Endothelial cell (in vitro differentiated cells): ENCODE data around the gene SPPL2B. TPM values are rescaled to one million over a fixed set of nuclear protein-coding genes. Genes with fewer than 3 reads are reported as not detected.
A peak's percentile ranks its signal among the peaks of the same experiment; 100 is the strongest.

Experiments
- DNase-seq: peaks from one replicate; pipeline ENCODE4 v3.0.0; 2021; ENCODE audit warnings: low spot score
- H3K27ac Mint-ChIP-seq: one replicate; pipeline ENCODE4 v1.8.0; 2021; ENCODE audit warnings: mixed read lengths, inconsistent platforms; ENCODE audit not compliant: unreplicated experiment
- H3K27me3 Mint-ChIP-seq: one replicate; pipeline ENCODE4 v1.8.0; 2021; ENCODE audit warnings: mild to moderate bottlenecking, moderate library complexity, mixed read lengths, inconsistent platforms; ENCODE audit not compliant: unreplicated experiment
- H3K36me3 Mint-ChIP-seq: one replicate; pipeline ENCODE4 v1.8.0; 2021; ENCODE audit warnings: mild to moderate bottlenecking, low read depth, mixed read lengths, inconsistent platforms; ENCODE audit not compliant: unreplicated experiment
- H3K4me1 Mint-ChIP-seq: one replicate; pipeline ENCODE4 v1.8.0; 2021; ENCODE audit warnings: mild to moderate bottlenecking, mixed read lengths, inconsistent platforms; ENCODE audit not compliant: unreplicated experiment
- H3K4me3 Mint-ChIP-seq: one replicate; pipeline ENCODE4 v1.8.0; 2021; ENCODE audit warnings: mild to moderate bottlenecking, mixed read lengths, inconsistent platforms; ENCODE audit not compliant: unreplicated experiment
- H3K9me3 Mint-ChIP-seq: one replicate; pipeline ENCODE4 v1.8.0; 2021; ENCODE audit warnings: mixed read lengths, inconsistent platforms; ENCODE audit not compliant: unreplicated experiment
- CTCF ChIP-seq: fragments of 200-600 bp; sonication (generic); IDR thresholded peaks from one replicate; pipeline ENCODE4 v1.5.0; 2021; ENCODE audit warnings: antibody characterized with exemption; ENCODE audit not compliant: unreplicated experiment
- total RNA-seq: library from RNA; stranded (reverse); fragmentation: NEBNext Ultra II Directional; extraction: Animal tissue kit (Norgen Biotek cat#: 25700); gene quantifications from one replicate; pipeline ENCODE4 v1.2.1, GENCODE V29; 2021; ENCODE audit not compliant: unreplicated experiment

The SPPL2B gene
- total RNA-seq, 1 donor from 2014 or later, result 75.2 TPM

- H3K4me1 Mint-ChIP-seq, result peaks cover 21% of the 10 kb centered on the region
- H3K9me3 Mint-ChIP-seq, result peaks cover 4% of the 10 kb centered on the region
- H3K27ac Mint-ChIP-seq, result peak overlapping the region; percentile 36
- no peak overlapping the region for H3K4me3 Mint-ChIP-seq
- peaks cover 9% of the 10 kb centered on the region for H3K36me3 Mint-ChIP-seq
- TF ChIP-seq CTCF, result no peak
- no peak for DNase-seq
- H3K27me3 Mint-ChIP-seq, result peaks cover 11% of the 10 kb centered on the region
These were observed 4.7 kb downstream of the SPPL2B start for GRCh38 chr19:2333027-2333806.

GRCh38 chr19:2333807-2334211, 5.3 kb downstream of the SPPL2B start:
- peaks cover 4% of the 10 kb centered on the region for H3K9me3 Mint-ChIP-seq
- H3K27me3 Mint-ChIP-seq, result peaks cover 9% of the 10 kb centered on the region
- peaks cover 9% of the 10 kb centered on the region for H3K36me3 Mint-ChIP-seq
- H3K27ac Mint-ChIP-seq, result peak overlapping the region; percentile 36
- no peak for DNase-seq
- no peak overlapping the region for H3K4me3 Mint-ChIP-seq
- TF ChIP-seq CTCF, result no peak
- H3K4me1 Mint-ChIP-seq, result peaks cover 21% of the 10 kb centered on the region

- TF ChIP-seq CTCF, result no peak
- peaks cover 4% of the 10 kb centered on the region for H3K9me3 Mint-ChIP-seq
- H3K4me3 Mint-ChIP-seq, result no peak overlapping the region
- H3K27ac Mint-ChIP-seq, result no peak overlapping the region
- peaks cover 9% of the 10 kb centered on the region for H3K27me3 Mint-ChIP-seq
- peaks cover 16% of the 10 kb centered on the region for H3K4me1 Mint-ChIP-seq
- peaks cover 9% of the 10 kb centered on the region for H3K36me3 Mint-ChIP-seq
- no peak for DNase-seq
These were observed 5.9 kb downstream of the SPPL2B start for GRCh38 chr19:2334426-2334825.

- TF ChIP-seq CTCF, result no peak
- no peak for DNase-seq
- H3K36me3 Mint-ChIP-seq, result peaks cover 9% of the 10 kb centered on the region
- H3K4me3 Mint-ChIP-seq, result peak overlapping the region; percentile 20
- no peak overlapping the region for H3K27ac Mint-ChIP-seq
- peaks cover 4% of the 10 kb centered on the region for H3K9me3 Mint-ChIP-seq
- peaks cover 11% of the 10 kb centered on the region for H3K4me1 Mint-ChIP-seq
- peaks cover 8% of the 10 kb centered on the region for H3K27me3 Mint-ChIP-seq
These were observed 6.7 kb downstream of the SPPL2B start for GRCh38 chr19:2334986-2335846.
